IMR-90 (cell line): ENCODE measurements around the gene PRSS12. TPM values are rescaled to one million over a fixed set of nuclear protein-coding genes. Genes with fewer than 3 reads are reported as not detected.

Source experiments
- ATAC-seq: fragments of 200-7000 bp; cut with Tn5 transposase; 2 replicates; pipeline ENCODE4 v1.9.1; 2020; ENCODE audit warnings: low read depth, mild to moderate bottlenecking, moderate library complexity
- BruUV-seq: library from RNA; stranded (reverse); fragments of 400-500 nt; replicated peaks from 2 replicates; lab custom pipeline; 2021; lab: Mats Ljungman, UMichigan
- CTCF ChIA-PET: fragments of 300-600 bp; formaldehyde crosslinking; extraction: SDS; loops from one replicate; lab custom pipeline; 2021; ENCODE audit warnings: antibody characterized with exemption; lab: Yijun Ruan, JAX
- POLR2A ChIA-PET: fragments of 300-600 bp; sonication (Branson Sonifier 250); formaldehyde crosslinking; loops from one replicate; lab custom pipeline; 2022; ENCODE audit warnings: antibody characterized with exemption; ENCODE audit not compliant: unreplicated experiment; lab: Charles Lee
- DNase-seq: peaks from one replicate; pipeline ENCODE4 v3.0.0; 2013
- H2AFZ ChIP-seq: replicated peaks from 2 replicates; pipeline ENCODE3; 2013; ENCODE audit warnings: low read length, mild to moderate bottlenecking; ENCODE audit not compliant: poor library complexity
- H2AK5ac ChIP-seq: 2 replicates; pipeline ENCODE4 v1.6.1; 2013; ENCODE audit warnings: low read depth, low read length, inconsistent platforms
- H2AK9ac ChIP-seq: replicated peaks from 2 replicates; pipeline ENCODE3; 2013; ENCODE audit warnings: mild to moderate bottlenecking, low read depth, low read length, moderate library complexity; ENCODE audit not compliant: poor library complexity
- H2BK120ac ChIP-seq: 2 replicates; pipeline ENCODE4 v1.6.1; 2013; ENCODE audit warnings: low read depth, low read length, inconsistent platforms
- H2BK15ac ChIP-seq: 3 replicates; pipeline ENCODE4 v1.6.1; 2013; ENCODE audit warnings: low read depth, low read length, inconsistent platforms
- H2BK20ac ChIP-seq: 2 replicates; pipeline ENCODE4 v1.6.1; 2013; ENCODE audit warnings: low read depth, mild to moderate bottlenecking, inconsistent platforms, low read length, moderate library complexity
- H2BK5ac ChIP-seq: 2 replicates; pipeline ENCODE4 v1.6.1; 2013; ENCODE audit warnings: mild to moderate bottlenecking, low read depth, low read length, inconsistent platforms; ENCODE audit not compliant: poor library complexity, severe bottlenecking
- H3K14ac ChIP-seq: replicated peaks from 2 replicates; pipeline ENCODE4 v1.6.1; 2013; ENCODE audit warnings: low read depth, low read length, inconsistent platforms
- H3K18ac ChIP-seq: 2 replicates; pipeline ENCODE4 v1.6.1; 2013; ENCODE audit warnings: low read depth, low read length, control low read depth
- H3K23ac ChIP-seq: 2 replicates; pipeline ENCODE4 v1.6.1; 2013; ENCODE audit warnings: low read depth, low read length, inconsistent platforms
- H3K27ac ChIP-seq: 2 replicates; pipeline ENCODE4 v1.5.1; 2013; ENCODE audit warnings: mild to moderate bottlenecking, control low read depth, low read length; ENCODE audit not compliant: insufficient read depth
- H3K27me3 ChIP-seq: 2 replicates; pipeline ENCODE4 v1.6.1; 2013; ENCODE audit warnings: low read length; ENCODE audit not compliant: control insufficient read depth, insufficient read depth
- H3K36me3 ChIP-seq: 2 replicates; pipeline ENCODE4 v1.6.1; 2013; ENCODE audit warnings: low read length, mixed read lengths; ENCODE audit not compliant: control insufficient read depth, insufficient read depth
- H3K4ac ChIP-seq: 2 replicates; pipeline ENCODE4 v1.6.1; 2013; ENCODE audit warnings: low read depth, low read length, inconsistent platforms
- H3K4me1 ChIP-seq: 2 replicates; pipeline ENCODE4 v1.6.1; 2013; ENCODE audit warnings: low read length, mixed read lengths; ENCODE audit not compliant: control insufficient read depth, insufficient read depth
- H3K4me2 ChIP-seq: 2 replicates; pipeline ENCODE4 v1.6.1; 2013; ENCODE audit warnings: low read depth, mild to moderate bottlenecking, control low read depth, low read length, moderate library complexity
- H3K4me3 ChIP-seq: 2 replicates; pipeline ENCODE4 v1.5.1; 2013; ENCODE audit warnings: low read depth, mild to moderate bottlenecking, control low read depth, low read length, moderate library complexity; ENCODE audit not compliant: insufficient read depth
- H3K56ac ChIP-seq: 2 replicates; pipeline ENCODE4 v1.6.1; 2013; ENCODE audit warnings: low read length, inconsistent platforms; ENCODE audit not compliant: insufficient read depth; ENCODE audit errors: extremely low read depth
- H3K79me1 ChIP-seq, 2 experiments: 2 replicates each; pipeline ENCODE4 v1.6.1; 2013; ENCODE audit warnings: low read length in 2 of 2, inconsistent platforms in 1 of 2, low read depth in 1 of 2
- H3K9ac ChIP-seq: 2 replicates; pipeline ENCODE4 v1.6.1; 2013; ENCODE audit warnings: low read depth, low read length, control low read depth
- H3K9me1 ChIP-seq: 2 replicates; pipeline ENCODE4 v1.6.1; 2013; ENCODE audit warnings: low read length, inconsistent platforms; ENCODE audit not compliant: insufficient read depth
- H3K9me3 ChIP-seq: 2 replicates; pipeline ENCODE4 v1.6.1; 2013; ENCODE audit warnings: low read length; ENCODE audit not compliant: control insufficient read depth, insufficient read depth
- H4K20me1 ChIP-seq: 2 replicates; pipeline ENCODE4 v1.6.1; 2013; ENCODE audit warnings: low read length, inconsistent platforms; ENCODE audit not compliant: insufficient read depth
- H4K5ac ChIP-seq: 2 replicates; pipeline ENCODE4 v1.6.1; 2013; ENCODE audit warnings: mild to moderate bottlenecking, low read depth, low read length, control low read depth
- H4K8ac ChIP-seq, 2 experiments: 2 replicates each; pipeline ENCODE4 v1.6.1; 2013; ENCODE audit warnings: low read depth in 2 of 2, low read length in 2 of 2, control low read depth in 1 of 2, inconsistent platforms in 1 of 2
- H4K91ac ChIP-seq: 2 replicates; pipeline ENCODE4 v1.6.1; 2013; ENCODE audit warnings: low read depth, low read length, inconsistent platforms; ENCODE audit not compliant: insufficient read depth
- MXI1 ChIP-seq: IDR thresholded peaks from 2 replicates; pipeline ENCODE4 v1.6.1; 2012; ENCODE audit warnings: low read depth, mild to moderate bottlenecking, low read length, moderate library complexity, borderline replicate concordance
- RFX5 ChIP-seq: IDR thresholded peaks from 2 replicates; pipeline ENCODE4 v1.8.0; 2012; ENCODE audit warnings: low read depth, mild to moderate bottlenecking, low read length, moderate library complexity
- SMC3 ChIP-seq: fragments of 150-350 bp; IDR thresholded peaks from 2 replicates; pipeline ENCODE4 v1.6.1; 2016; ENCODE audit warnings: low read depth, mild to moderate bottlenecking, antibody characterized with exemption, low read length, moderate library complexity
- WGBS, 2 experiments: methylation state at CpG; one replicate each; pipeline versions ENCODE4 v1.1.5 to v1.1.7; 2013; ENCODE audit warnings: missing lambda C conversion rate in 2 of 2; ENCODE audit not compliant: insufficient read length in 1 of 2; ENCODE audit errors: extremely low coverage in 2 of 2; 5-methylcytosine and 5-hydroxymethylcytosine counted together
- dilution Hi-C: fragments of 300-500 bp; cut with HindIII; formaldehyde crosslinking; loops from one replicate; pipeline ENCODE4 v1.14.3; 2018; ENCODE audit warnings: low sequenced_read_pairs; ENCODE audit not compliant: unreplicated experiment
- in situ Hi-C: fragments of 300-500 bp; cut with MboI; formaldehyde crosslinking; loops from 3 replicates; pipeline ENCODE4 v1.14.3; 2019; ENCODE audit warnings: low sequenced_read_pairs, inconsistent platforms, mixed read lengths
- intact Hi-C: fragments of 100-400 bp; cut with micrococcal nuclease; formaldehyde crosslinking; loops from 2 replicates; pipeline ENCODE4 v1.10.0; 2022
- polyA plus RNA-seq, 3 experiments: library from polyadenylated mRNA; depleted of rRNA; stranded (reverse); fragments of >200 nt; gene quantifications; 2 replicates each; pipeline ENCODE4 v1.2.3, GENCODE V29; 2012; ENCODE audit warnings: low replicate concordance in 1 of 3
- total RNA-seq: library from RNA; depleted of rRNA; stranded (reverse); fragments of >200 nt; gene quantifications from 2 replicates; pipeline ENCODE4 v1.2.3, GENCODE V29; 2012
- TF ChIP-seq, protein P1 (sequence below): fragments of 150-350 bp; IDR thresholded peaks from 2 replicates; pipeline ENCODE4 v1.6.1; 2017; ENCODE audit warnings: mild to moderate bottlenecking, antibody characterized with exemption, low read length, low read depth

PRSS12 gene
- total and polyA plus RNA-seq, 2 of the 4 experiments (the other 2 are of a cell fraction), result 51.1 to 71.5 TPM

DNA sequence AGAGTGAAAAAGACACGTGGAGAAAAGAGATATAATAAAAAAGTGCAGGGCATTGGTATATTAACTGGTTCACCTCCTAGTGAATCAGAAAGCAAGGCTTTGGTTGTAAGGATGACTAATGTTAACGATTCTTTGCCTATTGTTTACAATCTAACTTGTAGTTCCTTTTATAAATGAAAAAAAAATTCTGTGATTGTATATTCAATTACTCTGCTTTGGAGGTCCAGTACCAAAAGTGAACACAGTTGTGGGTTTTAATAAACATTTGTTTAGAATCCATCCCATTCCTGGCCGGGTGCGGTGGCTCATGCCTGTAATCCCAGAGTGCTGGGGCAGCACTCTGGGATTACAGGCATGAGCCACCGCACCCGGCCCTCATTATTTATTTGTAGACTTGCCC lies 36.9 kb upstream of the PRSS12 start:
- dilution Hi-C loops, result no loop called here

More for the DNA sequence above, 36.9 kb upstream of the PRSS12 start:
- H2BK20ac ChIP-seq, result peak overlapping the region; percentile 85; the same call in 1 of the 2 replicates
- in situ Hi-C loops, result no loop called here
- TF ChIP-seq MXI1 (no peak), RFX5 (no peak), SMC3 (no peak)
- TF ChIP-seq, protein P1, sequence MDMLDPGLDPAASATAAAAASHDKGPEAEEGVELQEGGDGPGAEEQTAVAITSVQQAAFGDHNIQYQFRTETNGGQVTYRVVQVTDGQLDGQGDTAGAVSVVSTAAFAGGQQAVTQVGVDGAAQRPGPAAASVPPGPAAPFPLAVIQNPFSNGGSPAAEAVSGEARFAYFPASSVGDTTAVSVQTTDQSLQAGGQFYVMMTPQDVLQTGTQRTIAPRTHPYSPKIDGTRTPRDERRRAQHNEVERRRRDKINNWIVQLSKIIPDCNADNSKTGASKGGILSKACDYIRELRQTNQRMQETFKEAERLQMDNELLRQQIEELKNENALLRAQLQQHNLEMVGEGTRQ, result no peak
- ATAC-seq (peak; percentile 85), DNase-seq (peak; percentile 58)
- H3K4me3 ChIP-seq, result no peak overlapping the region
- H3K18ac ChIP-seq, result peak overlapping the region; percentile 87; the same call in 1 of the 2 replicates
- no CpG with 5 or more reads among the region's 6 CpGs for WGBS, 2 experiments
- peaks cover 2% of the 10 kb centered on the region; the same call in 1 of the 2 replicates for H3K4me1 ChIP-seq
- no peak overlapping the region for H2AFZ ChIP-seq
- H3K23ac ChIP-seq, result no peak overlapping the region
- no peak overlapping the region for H2AK5ac ChIP-seq
- H3K4me2 ChIP-seq, result peak overlapping the region; percentile 72; the same call in 1 of the 2 replicates
- H2BK120ac ChIP-seq, result peak overlapping the region; percentile 44; the same call in 1 of the 2 replicates
- H3K27ac ChIP-seq, result no peak overlapping the region
- peak overlapping the region; percentile 54; the same call in 1 of the 2 replicates for H3K4ac ChIP-seq
- H3K79me1 ChIP-seq, result no peaks in the 10 kb centered on the region
- H3K9me1 ChIP-seq, result no peaks in the 10 kb centered on the region
- no peak overlapping the region; the same call in 1 of the 2 replicates for H3K9ac ChIP-seq
- no peaks in the 10 kb centered on the region for H3K36me3 ChIP-seq
- intact Hi-C loops, result no loop called here
- H3K56ac ChIP-seq, result no peak overlapping the region
- H4K8ac ChIP-seq, result peak overlapping the region in 1 of 2 experiments; percentile 80; a peak in 2 of 4 replicates
- ChIA-PET POLR2A (no interaction called here), CTCF (no interaction called here)
- peak overlapping the region; percentile 85; the same call in 1 of the 2 replicates for H4K5ac ChIP-seq
- BruUV-seq, result no TSS peak
- H4K20me1 ChIP-seq, result no peaks in the 10 kb centered on the region
- H3K27me3 ChIP-seq, result no peaks in the 10 kb centered on the region
- H4K91ac ChIP-seq, result 0 out of 2 replicates have a peak overlapping the region, but pooled peaks have one; percentile 31
- H2AK9ac ChIP-seq, result no peak overlapping the region
- no peak overlapping the region for H2BK15ac ChIP-seq
- H2BK5ac ChIP-seq, result peak overlapping the region; percentile 83
- H3K14ac ChIP-seq, result no peak overlapping the region; the same call in 1 of the 2 replicates
- H3K9me3 ChIP-seq, result no peaks in the 10 kb centered on the region
